ENCODE measurements around the gene PDCL3. TPM values are rescaled to one million over a fixed set of nuclear protein-coding genes. Genes with fewer than 3 reads are reported as not detected.

PDCL3 gene
- total RNA-seq, 1 donor from 2014 or later: 24.9 TPM

DNA sequence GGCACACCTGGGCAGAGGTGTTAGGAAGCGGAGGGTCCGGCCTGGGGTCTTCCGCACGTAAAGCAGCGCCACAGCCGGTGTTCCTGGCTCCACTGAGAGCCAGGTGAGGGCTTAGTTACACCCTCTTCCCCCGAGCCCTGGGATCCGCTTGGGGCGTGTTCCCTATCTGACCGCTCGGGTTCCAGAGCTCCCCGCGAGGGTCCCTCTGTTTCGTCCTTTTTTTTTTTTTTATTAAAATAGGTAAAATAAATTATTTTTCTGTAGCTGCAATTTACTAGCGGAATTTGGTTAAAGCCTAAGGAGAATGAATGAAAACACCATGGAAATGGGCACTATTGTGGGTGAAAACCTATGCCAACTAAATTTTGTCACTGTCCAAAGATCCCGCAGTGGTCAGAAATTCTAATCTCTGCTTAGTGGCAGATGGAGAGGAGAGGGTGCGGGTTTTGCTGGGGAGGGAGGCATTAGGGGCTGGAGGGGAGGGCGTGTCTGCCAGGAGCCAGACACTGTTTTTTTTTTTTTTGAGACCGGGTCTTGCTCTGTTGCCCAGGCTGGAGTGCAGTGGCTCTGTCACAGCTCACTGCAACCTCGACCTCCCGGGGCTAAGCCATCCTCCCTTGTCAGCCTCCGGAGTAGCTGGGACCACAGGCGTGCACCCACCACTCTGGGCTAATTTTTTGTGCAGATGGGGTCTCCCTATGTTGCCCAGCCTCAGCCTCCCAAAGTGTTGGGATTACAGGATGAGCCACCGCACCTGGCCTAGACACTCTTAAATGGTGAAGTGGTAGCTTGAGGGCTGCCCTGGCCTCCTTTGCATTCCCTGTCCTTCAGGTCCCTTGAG, 834 bp downstream of the PDCL3 start:
- Histone ChIP-seq H2AFZ (replicated peaks) (peak overlapping the region; percentile 82), H3K9me3 (ENCODE audit: low read depth) (no peaks in the 10 kb centered on the region), H3K36me3 (no peaks in the 10 kb centered on the region), H3K27me3 (no peaks in the 10 kb centered on the region), H3K9ac (peak overlapping the region; percentile 85), H3K4me1 (no peaks in the 10 kb centered on the region), H3K27ac (no peak overlapping the region), H4K20me1 (ENCODE audit: low read depth) (no peaks in the 10 kb centered on the region), H3F3A (ENCODE audit: low read depth) (peaks cover 16% of the 10 kb centered on the region), H3K79me2 (ENCODE audit: low read depth) (peaks cover 8% of the 10 kb centered on the region), H3K4me2 (peak overlapping the region; percentile 85), H3K4me3 (peak overlapping the region; percentile 74)
- DNase-seq (ENCODE audit: low spot score): peak; percentile 18
- Mint-ChIP-seq H3K4me3 (peak overlapping the region; percentile 94), H3K36me3 (peaks cover 11% of the 10 kb centered on the region), H3K9me3 (no peaks in the 10 kb centered on the region), H3K27ac (peak overlapping the region; percentile 57), H3K27me3 (ENCODE audit: insufficient read depth, low read depth) (peaks cover 3% of the 10 kb centered on the region), H3K4me1 (peaks cover 3% of the 10 kb centered on the region)
- TF ChIP-seq EZH2phosphoT487 (IDR thresholded peaks at IDR 0.05) (no peak), EZH2 (IDR thresholded peaks at IDR 0.05) (no peak)
- TF ChIP-seq, protein P1, sequence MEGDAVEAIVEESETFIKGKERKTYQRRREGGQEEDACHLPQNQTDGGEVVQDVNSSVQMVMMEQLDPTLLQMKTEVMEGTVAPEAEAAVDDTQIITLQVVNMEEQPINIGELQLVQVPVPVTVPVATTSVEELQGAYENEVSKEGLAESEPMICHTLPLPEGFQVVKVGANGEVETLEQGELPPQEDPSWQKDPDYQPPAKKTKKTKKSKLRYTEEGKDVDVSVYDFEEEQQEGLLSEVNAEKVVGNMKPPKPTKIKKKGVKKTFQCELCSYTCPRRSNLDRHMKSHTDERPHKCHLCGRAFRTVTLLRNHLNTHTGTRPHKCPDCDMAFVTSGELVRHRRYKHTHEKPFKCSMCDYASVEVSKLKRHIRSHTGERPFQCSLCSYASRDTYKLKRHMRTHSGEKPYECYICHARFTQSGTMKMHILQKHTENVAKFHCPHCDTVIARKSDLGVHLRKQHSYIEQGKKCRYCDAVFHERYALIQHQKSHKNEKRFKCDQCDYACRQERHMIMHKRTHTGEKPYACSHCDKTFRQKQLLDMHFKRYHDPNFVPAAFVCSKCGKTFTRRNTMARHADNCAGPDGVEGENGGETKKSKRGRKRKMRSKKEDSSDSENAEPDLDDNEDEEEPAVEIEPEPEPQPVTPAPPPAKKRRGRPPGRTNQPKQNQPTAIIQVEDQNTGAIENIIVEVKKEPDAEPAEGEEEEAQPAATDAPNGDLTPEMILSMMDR (IDR thresholded peaks at IDR 0.05): no peak

DNA sequence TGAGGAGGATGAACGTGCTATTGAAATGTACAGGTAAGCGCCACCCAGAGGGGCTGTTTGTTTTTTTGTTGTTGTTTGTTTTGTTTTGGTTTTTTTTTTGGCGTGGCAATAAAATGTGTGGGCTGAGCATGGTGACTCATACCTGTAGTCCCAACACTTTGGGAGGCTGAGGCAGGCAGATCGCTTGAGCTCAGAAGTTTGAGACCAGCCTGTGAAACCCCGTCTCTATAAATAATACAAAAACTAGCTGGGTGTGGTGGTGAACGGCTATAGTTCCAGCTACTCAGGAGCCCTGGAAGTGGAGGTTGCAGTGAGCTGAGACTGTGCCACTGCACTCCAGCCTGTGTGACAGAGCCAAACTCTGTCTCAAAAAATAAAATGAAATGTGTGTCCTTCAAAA, 6.2 kb downstream of the PDCL3 start:
- Histone ChIP-seq H3K4me3 (no peak overlapping the region), H3K4me1 (no peaks in the 10 kb centered on the region), H3K4me2 (no peak overlapping the region), H3K27ac (no peak overlapping the region), H3K36me3 (no peaks in the 10 kb centered on the region), H3K79me2 (ENCODE audit: low read depth) (peaks cover 2% of the 10 kb centered on the region), H3K9me3 (ENCODE audit: low read depth) (no peaks in the 10 kb centered on the region), H3K9ac (no peak overlapping the region), H2AFZ (replicated peaks) (no peak overlapping the region), H4K20me1 (ENCODE audit: low read depth) (no peaks in the 10 kb centered on the region), H3K27me3 (no peaks in the 10 kb centered on the region), H3F3A (ENCODE audit: low read depth) (no peaks in the 10 kb centered on the region)
- H3K4me1 Mint-ChIP-seq: peaks cover 3% of the 10 kb centered on the region
- TF ChIP-seq, protein P1 (IDR thresholded peaks at IDR 0.05): no peak
- TF ChIP-seq EZH2phosphoT487 (IDR thresholded peaks at IDR 0.05) (no peak), EZH2 (IDR thresholded peaks at IDR 0.05) (no peak)
- H3K27me3 Mint-ChIP-seq (ENCODE audit: insufficient read depth, low read depth): peaks cover 3% of the 10 kb centered on the region
- H3K27ac Mint-ChIP-seq: no peak overlapping the region
- no peak overlapping the region for H3K4me3 Mint-ChIP-seq
- no peaks in the 10 kb centered on the region for H3K9me3 Mint-ChIP-seq
- no peak for DNase-seq (ENCODE audit: low spot score)
- peaks cover 22% of the 10 kb centered on the region for H3K36me3 Mint-ChIP-seq

DNA sequence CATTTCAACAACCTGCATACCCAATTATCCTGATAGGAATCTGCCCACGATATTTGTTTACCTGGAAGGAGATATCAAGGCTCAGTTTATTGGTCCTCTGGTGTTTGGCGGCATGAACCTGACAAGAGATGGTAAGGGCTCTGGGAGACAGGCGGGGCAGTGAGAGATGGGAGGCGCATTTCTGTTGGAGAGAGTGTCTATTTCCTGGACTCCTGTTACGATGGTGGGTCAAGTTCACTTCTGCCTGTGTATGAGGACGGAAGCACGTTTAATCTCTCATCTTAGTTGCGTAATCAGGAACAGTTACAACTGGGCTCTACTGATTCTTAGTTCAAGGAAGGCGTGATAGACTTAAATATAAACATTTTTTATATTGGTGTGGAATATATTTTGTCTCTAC, 8.9 kb downstream of the PDCL3 start:
- Histone ChIP-seq H2AFZ (replicated peaks) (no peak overlapping the region), H3K36me3 (no peaks in the 10 kb centered on the region), H4K20me1 (ENCODE audit: low read depth) (no peaks in the 10 kb centered on the region), H3K4me3 (no peak overlapping the region), H3K4me1 (no peaks in the 10 kb centered on the region), H3K27me3 (no peaks in the 10 kb centered on the region), H3K79me2 (ENCODE audit: low read depth) (no peaks in the 10 kb centered on the region), H3F3A (ENCODE audit: low read depth) (no peaks in the 10 kb centered on the region), H3K9me3 (ENCODE audit: low read depth) (no peaks in the 10 kb centered on the region), H3K4me2 (no peak overlapping the region), H3K27ac (no peak overlapping the region), H3K9ac (no peak overlapping the region)
- Mint-ChIP-seq H3K4me3 (no peak overlapping the region), H3K36me3 (peaks cover 19% of the 10 kb centered on the region), H3K9me3 (no peaks in the 10 kb centered on the region), H3K27ac (no peak overlapping the region), H3K27me3 (ENCODE audit: insufficient read depth, low read depth) (peaks cover 3% of the 10 kb centered on the region), H3K4me1 (no peaks in the 10 kb centered on the region)
- no peak for DNase-seq (ENCODE audit: low spot score)
- TF ChIP-seq EZH2 (IDR thresholded peaks at IDR 0.05) (no peak), EZH2phosphoT487 (IDR thresholded peaks at IDR 0.05) (no peak)
- TF ChIP-seq, protein P1 (IDR thresholded peaks at IDR 0.05): no peak
